Hypothalamus (tissue), 51 donors: Measurements from ENCODE around the gene DDX31.
"Not testable (repeated sequence)": the region's sequence is repeated elsewhere in the genome, so short reads cannot be mapped to it uniquely, and the experiment has no call there.

Experiments used
- DNase-seq, 51 donors: peaks; one replicate each; lab custom pipeline; 2025; lab: John Stamatoyannopoulos, UW

The DDX31 gene

GRCh38 chr9:132583584-132584304 is 86.0 kb downstream of the DDX31 start:
- no peak for DNase-seq

GRCh38 chr9:132582786-132583583 is 86.8 kb downstream of the DDX31 start:
- DNase-seq: no peak

GRCh38 chr9:132582276-132582785 is 87.5 kb downstream of the DDX31 start, which contains the start of gene BARHL1:
BARHL1 (plus strand) TSS chr9:132582606; CDS start chr9:132582798, 192 bp downstream.
- no peak for DNase-seq

GRCh38 chr9:132579427-132579798 is 90.4 kb downstream of the DDX31 start:
- no peak for DNase-seq

- no peak for DNase-seq
Observed at GRCh38 chr9:132578367-132578932, 91.3 kb downstream of the DDX31 start.

GRCh38 chr9:132577119-132577518 is 92.7 kb downstream of the DDX31 start:
- no peak for DNase-seq

GRCh38 chr9:132575811-132576210 is 94.0 kb downstream of the DDX31 start:
- DNase-seq: no peak

- peak in 45 of 51 donors; percentile 5 to 74 (median 34) for DNase-seq
Observed at GRCh38 chr9:132575005-132575609, 94.7 kb downstream of the DDX31 start.

GRCh38 chr9:132572921-132573320 is 96.9 kb downstream of the DDX31 start:
- no peak for DNase-seq

GRCh38 chr9:132571806-132572600 is 97.8 kb downstream of the DDX31 start:
- no peak for DNase-seq

GRCh38 chr9:132568787-132569186 is 101.0 kb downstream of the DDX31 start:
- DNase-seq: not testable (repeated sequence)

- no peak for DNase-seq
Observed at GRCh38 chr9:132564526-132564925, 105.3 kb downstream of the DDX31 start.

GRCh38 chr9:132562306-132562573 is 107.5 kb downstream of the DDX31 start:
- no peak for DNase-seq

GRCh38 chr9:132560616-132561202 is 109.1 kb downstream of the DDX31 start:
- no peak for DNase-seq

- DNase-seq: no peak
Observed at GRCh38 chr9:132559711-132560110, 110.1 kb downstream of the DDX31 start.

- DNase-seq: no peak
Observed at GRCh38 chr9:132557159-132557558, 112.6 kb downstream of the DDX31 start.

- DNase-seq: no peak
Observed at GRCh38 chr9:132556714-132557113, 113.1 kb downstream of the DDX31 start.

GRCh38 chr9:132556235-132556634 is 113.5 kb downstream of the DDX31 start:
- no peak for DNase-seq

- DNase-seq: no peak
Observed at GRCh38 chr9:132555528-132555927, 114.3 kb downstream of the DDX31 start.

GRCh38 chr9:132554755-132555154 is 115.0 kb downstream of the DDX31 start:
- DNase-seq: no peak
